HG03460 (cell line): ENCODE results near the gene KLK7.

Experiments
- ATAC-seq: cut with Tn5 transposase; IDR thresholded peaks from one replicate; pipeline ENCODE4 v1.9.1; 2021; ENCODE audit not compliant: unreplicated experiment

Gene KLK7

DNA sequence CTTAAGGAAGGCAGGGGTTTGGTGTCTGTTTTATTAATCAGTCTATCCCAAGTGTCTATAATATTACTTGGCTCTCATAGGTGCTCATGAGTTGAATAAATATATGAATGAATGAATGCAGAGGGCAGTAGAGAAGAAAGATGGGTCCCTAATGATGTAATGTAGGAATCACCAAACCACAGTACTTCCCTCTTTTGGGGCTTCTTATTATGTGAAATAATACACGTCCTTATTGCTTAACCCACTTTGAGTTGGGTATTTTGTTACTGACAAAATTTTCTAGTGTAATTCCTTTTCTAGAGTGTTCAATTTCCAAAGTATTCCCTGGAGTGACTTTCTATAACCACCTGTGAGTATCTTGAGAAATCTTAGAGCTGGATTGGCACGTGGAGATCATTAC is 44.1 kb downstream of the KLK7 start:
- no peak for ATAC-seq

DNA sequence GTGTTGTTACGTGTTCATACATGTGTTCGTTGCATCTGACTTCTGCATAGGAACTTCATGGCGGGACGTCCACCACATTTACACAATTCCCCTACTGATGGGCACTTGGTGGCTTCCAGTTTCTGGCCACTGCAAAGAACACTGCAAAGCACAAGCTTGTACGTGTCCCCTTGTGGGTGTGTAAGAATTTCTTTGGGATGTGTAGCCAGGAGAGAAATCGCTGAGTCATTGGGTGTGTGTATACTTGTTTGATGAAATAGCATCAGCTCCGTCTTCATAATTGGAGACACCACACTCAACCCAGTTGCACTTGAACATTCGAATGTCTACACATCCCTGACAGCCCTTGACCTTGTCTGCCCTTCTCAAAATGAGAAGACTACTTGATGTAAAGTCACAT is 50.1 kb downstream of the KLK7 start:
- ATAC-seq, result no peak

DNA sequence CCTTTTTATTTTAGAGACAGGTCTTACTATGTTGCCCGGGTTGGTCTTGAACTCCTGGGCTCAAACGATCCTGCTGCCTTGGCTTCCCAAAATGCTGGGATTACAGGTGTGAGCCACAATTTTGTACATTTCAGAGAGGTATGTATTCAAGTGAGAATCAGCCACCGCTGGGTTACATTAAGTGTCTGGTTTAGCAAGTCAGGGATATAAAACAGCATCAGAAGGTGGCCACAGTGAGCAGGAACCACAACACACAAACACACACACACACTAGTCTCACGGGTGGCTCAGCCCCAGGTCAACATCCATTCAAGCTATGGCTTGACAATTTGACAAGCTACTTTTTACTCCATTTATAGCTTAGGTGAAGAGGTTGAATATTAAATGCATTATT is 51.0 kb downstream of the KLK7 start:
- ATAC-seq, result no peak

DNA sequence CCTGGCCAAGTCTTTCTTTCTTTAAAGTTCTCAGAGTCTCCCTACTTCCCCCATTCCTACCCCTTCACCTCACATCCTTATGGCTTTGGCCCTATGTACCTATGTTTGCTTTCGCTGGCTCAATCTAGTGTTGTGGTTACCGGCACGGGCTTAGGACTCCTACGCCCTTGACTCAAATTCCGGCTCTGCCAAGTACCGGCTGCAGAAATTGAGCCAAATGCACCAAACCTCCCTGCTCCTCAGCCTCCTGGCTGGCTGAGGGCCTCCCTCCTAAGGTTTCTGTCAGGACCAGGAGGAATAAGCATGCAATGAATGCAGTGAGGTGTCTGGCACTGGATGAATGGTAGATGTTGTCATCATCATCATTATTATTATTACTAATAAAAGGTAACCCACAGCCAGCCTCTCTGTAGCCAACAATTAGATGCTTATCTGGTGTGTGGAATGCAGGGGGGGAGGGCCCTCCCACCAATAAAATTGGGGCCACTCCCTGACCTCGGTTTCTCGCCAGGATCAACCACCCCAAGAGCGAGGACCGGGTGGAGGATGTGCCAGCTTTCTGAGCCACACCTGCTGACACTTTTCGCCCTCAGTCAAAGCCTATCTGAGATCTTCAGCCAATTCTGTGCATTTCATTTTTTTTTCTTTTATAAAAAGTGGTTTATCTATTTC is 51.6 kb downstream of the KLK7 start:
- ATAC-seq, result no peak

DNA sequence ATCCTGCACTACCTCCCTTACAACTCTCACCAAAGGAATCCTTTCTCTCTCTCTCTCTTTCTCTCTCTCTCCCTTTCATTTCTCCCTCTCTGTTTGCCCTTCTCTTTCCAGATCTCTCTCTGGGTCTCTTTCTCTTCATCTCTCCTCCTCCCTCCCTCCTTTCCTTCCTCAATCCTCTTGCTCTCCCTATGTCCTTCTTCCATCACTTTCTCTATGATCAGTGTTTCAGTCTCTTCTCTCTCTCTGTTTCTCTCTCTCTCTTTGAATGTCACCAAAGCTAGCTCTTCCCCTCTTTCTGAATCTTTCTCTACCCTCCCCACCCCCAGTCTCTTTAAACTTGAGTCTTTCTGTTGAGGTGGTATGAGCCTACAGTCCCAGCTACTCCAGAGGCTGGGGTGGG is 52.7 kb downstream of the KLK7 start:
- no peak for ATAC-seq

DNA sequence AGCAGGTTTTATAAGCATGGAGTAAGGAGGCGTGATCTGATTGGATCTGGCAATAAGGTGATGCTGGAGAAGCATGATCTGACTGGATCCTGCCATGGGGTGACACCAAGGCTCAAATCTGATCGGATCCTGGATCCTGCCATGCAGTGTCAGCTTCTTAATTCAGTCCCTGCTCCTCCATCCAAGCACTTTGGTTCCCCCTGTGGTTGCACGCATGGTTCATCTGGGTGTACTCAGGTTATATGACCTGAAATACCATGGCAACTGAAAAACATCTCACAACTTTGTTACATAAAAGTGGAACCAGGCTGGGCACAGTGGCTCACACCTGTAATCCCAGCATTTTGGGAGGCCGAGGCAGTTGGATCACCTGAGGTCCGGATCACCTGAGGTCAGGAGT is 54.9 kb downstream of the KLK7 start:
- no peak for ATAC-seq
